HAP-1 (cell line): Measurements from ENCODE around the gene PIM3.

Experiments
- DNase-seq, 2 experiments: peaks; one replicate each; pipeline ENCODE4 v3.0.0-alpha.2; 2016 to 2020; ENCODE audit warnings: low spot score in 2 of 2
- H3K27me3 ChIP-seq: fragments of 250-450 bp; sonication (Bioruptor Pico); 2 replicates; pipeline ENCODE4 v1.5.1; 2020; ENCODE audit warnings: low read depth, mild to moderate bottlenecking, moderate library complexity
- H3K36me3 ChIP-seq: fragments of 250-450 bp; sonication (Bioruptor Pico); replicated peaks from 2 replicates; pipeline ENCODE4 v1.5.1; 2020; ENCODE audit warnings: mild to moderate bottlenecking
- H3K4me1 ChIP-seq: fragments of 250-450 bp; sonication (Bioruptor Pico); 2 replicates; pipeline ENCODE4 v1.5.1; 2020; ENCODE audit warnings: mild to moderate bottlenecking
- H3K4me3 ChIP-seq: fragments of 250-450 bp; sonication (Bioruptor Pico); 2 replicates; pipeline ENCODE4 v1.5.1; 2020; ENCODE audit warnings: mild to moderate bottlenecking, moderate library complexity
- H3K9me3 ChIP-seq: fragments of 250-450 bp; sonication (Bioruptor Pico); 2 replicates; pipeline ENCODE4 v1.5.1; 2020; ENCODE audit warnings: mild to moderate bottlenecking, moderate library complexity
- in situ Hi-C: fragments of 300-500 bp; cut with MboI; formaldehyde crosslinking; loops from 3 replicates; pipeline ENCODE4 v1.14.3; 2020; ENCODE audit warnings: low sequenced_read_pairs, inconsistent platforms, mixed read lengths

PIM3 gene

DNA sequence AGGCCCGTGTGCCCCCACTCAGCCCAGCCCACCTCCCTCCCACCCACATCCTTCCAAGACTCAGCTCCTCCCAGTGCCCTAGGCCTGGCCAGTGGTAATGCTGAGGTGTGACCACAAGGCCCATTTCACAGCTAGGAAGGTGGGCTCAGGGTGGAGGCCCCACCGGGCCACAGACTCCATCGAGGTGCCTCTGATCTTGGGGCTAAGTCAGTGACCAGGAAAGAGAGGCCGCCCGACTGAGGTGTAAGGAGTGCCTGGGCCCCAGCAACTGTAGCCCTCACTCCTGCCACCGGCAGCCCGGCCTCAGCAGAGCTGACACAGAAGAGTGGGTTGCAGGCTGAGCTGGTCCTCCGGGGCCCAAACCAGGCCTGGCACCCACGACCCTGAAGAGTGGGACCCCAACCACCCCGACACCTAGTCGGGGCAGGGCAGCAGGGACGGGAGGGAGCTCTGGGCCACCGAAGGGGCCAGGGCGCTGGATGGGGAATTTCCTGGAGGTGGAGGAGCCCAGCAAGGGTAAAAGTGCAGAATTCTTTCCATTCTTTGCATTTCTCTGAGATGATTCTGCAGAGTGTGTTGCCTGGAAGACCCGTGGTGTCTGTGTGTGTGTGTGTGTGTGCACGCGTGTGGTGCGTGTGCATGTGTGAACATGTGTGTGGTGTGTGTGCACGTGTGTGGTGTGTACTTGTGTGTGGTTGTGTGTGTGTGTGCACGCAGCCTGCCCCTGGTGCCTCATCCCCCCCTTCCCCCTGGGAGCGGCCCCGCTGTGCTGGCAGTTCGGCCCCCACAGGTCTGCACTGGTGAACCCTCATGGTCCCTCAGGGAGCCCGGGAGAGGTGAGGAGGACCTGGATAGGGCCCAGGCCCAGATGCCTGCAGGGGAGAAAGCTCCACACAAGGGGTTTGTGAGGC lies 8.3 kb upstream of the PIM3 start:
- DNase-seq = no peak
- no peak overlapping the region for H3K4me3 ChIP-seq
- peaks cover 8% of the 10 kb centered on the region for H3K4me1 ChIP-seq
- H3K27me3 ChIP-seq = no peaks in the 10 kb centered on the region
- H3K9me3 ChIP-seq = no peaks in the 10 kb centered on the region
- H3K36me3 ChIP-seq = no peaks in the 10 kb centered on the region
- in situ Hi-C loops = no loop called here

- Histone ChIP-seq H3K36me3 (no peaks in the 10 kb centered on the region), H3K4me1 (no peaks in the 10 kb centered on the region), H3K4me3 (no peak overlapping the region), H3K9me3 (no peaks in the 10 kb centered on the region), H3K27me3 (no peaks in the 10 kb centered on the region)
- in situ Hi-C loops = no loop called here
- DNase-seq = no peak
Observed at GRCh38 chr22:49953027-49953679, 7.4 kb upstream of the PIM3 start.

DNA sequence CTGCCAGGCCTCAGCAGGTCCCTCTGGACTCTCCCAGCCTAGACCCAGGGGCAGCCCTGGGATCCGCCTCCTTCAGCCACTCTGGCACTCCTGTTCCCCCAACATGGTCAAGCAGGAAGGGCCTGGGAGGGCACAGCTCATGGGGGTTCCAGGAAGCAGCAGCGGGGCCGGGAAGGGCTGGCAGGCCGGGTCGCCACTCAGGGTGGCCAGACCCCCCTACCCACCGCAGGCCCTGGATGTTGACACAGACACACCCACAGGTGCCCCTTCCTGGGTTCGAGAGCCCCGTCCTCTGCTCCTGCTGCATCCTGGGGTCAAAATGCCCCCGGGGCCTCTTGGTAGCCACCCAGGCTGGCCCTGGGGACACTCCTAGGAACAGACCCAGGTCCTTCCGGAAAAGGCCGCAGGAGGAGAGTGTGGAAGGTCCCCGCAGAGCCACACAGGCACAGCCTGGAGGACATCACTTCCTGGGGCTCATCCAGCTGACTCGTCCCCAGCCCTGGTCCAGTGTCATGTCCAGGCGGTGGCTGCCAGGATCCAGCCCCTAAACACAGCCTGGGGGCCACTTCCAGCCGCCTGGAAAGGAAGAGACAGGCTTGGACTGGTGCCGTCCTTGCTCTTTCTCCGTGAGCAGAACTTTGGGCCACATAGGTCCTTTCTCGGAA lies 6.8 kb upstream of the PIM3 start:
- no peaks in the 10 kb centered on the region for H3K36me3 ChIP-seq
- DNase-seq = no peak
- H3K27me3 ChIP-seq = no peaks in the 10 kb centered on the region
- H3K4me1 ChIP-seq = no peaks in the 10 kb centered on the region
- in situ Hi-C loops = no loop called here
- no peaks in the 10 kb centered on the region for H3K9me3 ChIP-seq
- H3K4me3 ChIP-seq = no peak overlapping the region

- Histone ChIP-seq H3K27me3 (no peaks in the 10 kb centered on the region), H3K9me3 (no peaks in the 10 kb centered on the region), H3K36me3 (no peaks in the 10 kb centered on the region), H3K4me3 (no peak overlapping the region), H3K4me1 (peaks cover 3% of the 10 kb centered on the region)
- in situ Hi-C loops = no loop called here
- DNase-seq = no peak
Observed at GRCh38 chr22:49954354-49954753, 6.2 kb upstream of the PIM3 start.

DNA sequence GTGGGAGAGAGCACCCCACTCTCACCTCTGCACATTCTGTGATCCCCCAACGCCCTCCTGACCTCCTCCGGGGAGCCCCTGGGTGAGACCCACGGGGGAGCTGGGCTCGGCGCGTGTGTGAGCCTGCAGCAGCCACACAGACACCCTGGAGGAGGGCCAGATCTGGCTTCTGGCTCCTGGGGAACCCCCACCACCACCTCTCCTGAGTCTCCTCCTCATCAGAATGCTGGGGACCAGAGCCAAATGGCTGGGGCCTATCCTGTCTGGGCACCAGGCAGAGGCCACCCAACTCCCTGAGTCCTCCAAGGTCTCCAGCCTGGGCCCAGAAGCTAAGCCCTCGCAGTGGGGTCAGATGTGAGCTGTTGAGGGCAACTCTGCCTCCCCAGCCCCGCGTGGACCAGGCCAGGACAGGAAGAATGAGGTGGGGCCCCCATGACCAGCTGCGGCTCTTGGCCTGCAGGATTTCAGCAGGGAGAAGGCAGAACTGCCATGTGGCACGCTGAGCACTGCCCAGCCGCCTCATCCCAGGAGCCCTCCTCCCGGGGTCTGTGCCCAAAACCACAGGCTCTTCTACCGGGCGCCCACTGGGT lies 5.5 kb upstream of the PIM3 start:
- H3K27me3 ChIP-seq = no peaks in the 10 kb centered on the region
- no peak for DNase-seq
- H3K36me3 ChIP-seq = no peaks in the 10 kb centered on the region
- no peak overlapping the region for H3K4me3 ChIP-seq
- H3K9me3 ChIP-seq = no peaks in the 10 kb centered on the region
- H3K4me1 ChIP-seq = peaks cover 10% of the 10 kb centered on the region
- in situ Hi-C loops = no loop called here

DNA sequence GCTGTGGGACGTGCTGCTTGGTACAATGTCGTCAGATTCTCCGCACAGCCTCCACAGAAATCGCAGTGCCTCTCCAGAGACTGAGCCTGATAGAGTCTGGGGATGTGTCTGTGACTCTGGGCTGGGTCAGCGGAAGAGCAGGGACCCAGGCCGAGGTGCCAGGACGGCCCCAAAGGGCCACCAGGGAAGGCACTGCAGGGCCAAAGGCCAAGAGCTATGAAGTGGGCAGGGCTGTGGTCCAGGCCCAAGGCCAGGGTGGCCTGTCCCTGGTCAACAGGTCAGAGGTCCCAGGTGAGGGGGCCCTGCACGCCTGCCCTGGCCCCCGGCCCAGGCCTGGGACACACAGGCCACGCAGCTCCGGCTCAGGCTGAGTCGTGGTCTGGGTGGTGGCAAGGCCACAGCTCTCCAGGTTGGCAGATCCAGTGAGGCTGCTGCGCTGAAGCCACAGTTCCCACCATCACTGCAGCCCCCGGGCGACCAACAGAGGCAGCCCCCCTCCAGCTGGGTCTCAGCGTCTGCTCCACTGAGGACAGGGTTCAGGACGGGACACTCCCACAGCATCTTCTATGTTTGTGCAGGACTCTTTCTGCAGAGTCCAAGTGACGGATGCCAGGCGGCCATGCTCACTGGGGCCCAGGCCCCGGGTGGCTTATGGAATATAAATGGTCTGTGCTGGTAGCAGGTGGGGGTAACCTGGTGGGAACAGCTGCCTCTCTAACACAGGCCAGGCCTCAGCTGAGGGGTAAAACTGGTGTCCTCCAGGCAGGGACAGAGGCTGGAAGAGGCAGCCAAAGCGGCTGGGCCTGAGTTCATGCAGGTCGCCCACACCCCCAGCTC lies 4.8 kb upstream of the PIM3 start:
- in situ Hi-C loops = no loop called here
- no peak for DNase-seq
- peaks cover 10% of the 10 kb centered on the region for H3K4me1 ChIP-seq

DNA sequence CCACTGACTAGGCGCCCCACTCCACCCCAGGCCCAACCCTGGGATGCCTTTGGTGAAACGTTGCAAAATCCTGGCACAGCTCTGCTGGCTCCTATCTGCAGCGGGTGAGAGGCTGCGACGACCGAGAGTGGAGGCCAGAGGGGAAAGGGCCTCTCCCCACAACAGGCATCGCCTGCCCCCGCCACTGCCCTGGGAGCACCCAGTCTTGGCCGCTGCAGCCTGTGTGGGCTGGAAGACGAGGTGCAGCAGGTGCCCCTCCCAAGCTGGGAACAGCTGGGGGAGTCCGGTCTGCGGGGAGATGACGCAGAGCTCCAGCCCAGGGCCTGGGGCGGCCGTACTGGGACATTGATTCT lies 4.2 kb upstream of the PIM3 start:
- in situ Hi-C loops = no loop called here
- Histone ChIP-seq H3K9me3 (no peaks in the 10 kb centered on the region), H3K27me3 (no peaks in the 10 kb centered on the region), H3K36me3 (peaks cover under 1% of the 10 kb centered on the region), H3K4me3 (no peak overlapping the region), H3K4me1 (peaks cover 10% of the 10 kb centered on the region)
- no peak for DNase-seq

More for the DNA sequence above, 4.8 kb upstream of the PIM3 start:
- no peaks in the 10 kb centered on the region for H3K27me3 ChIP-seq
- H3K4me3 ChIP-seq = no peak overlapping the region
- no peaks in the 10 kb centered on the region for H3K9me3 ChIP-seq
- H3K36me3 ChIP-seq = no peaks in the 10 kb centered on the region

GRCh38 chr22:49956914-49957825 lies 3.4 kb upstream of the PIM3 start:
- Histone ChIP-seq H3K36me3 (peaks cover 7% of the 10 kb centered on the region), H3K27me3 (no peaks in the 10 kb centered on the region), H3K4me3 (no peak overlapping the region), H3K9me3 (no peaks in the 10 kb centered on the region), H3K4me1 (peaks cover 10% of the 10 kb centered on the region)
- no peak for DNase-seq
- in situ Hi-C loops = no loop called here

DNA sequence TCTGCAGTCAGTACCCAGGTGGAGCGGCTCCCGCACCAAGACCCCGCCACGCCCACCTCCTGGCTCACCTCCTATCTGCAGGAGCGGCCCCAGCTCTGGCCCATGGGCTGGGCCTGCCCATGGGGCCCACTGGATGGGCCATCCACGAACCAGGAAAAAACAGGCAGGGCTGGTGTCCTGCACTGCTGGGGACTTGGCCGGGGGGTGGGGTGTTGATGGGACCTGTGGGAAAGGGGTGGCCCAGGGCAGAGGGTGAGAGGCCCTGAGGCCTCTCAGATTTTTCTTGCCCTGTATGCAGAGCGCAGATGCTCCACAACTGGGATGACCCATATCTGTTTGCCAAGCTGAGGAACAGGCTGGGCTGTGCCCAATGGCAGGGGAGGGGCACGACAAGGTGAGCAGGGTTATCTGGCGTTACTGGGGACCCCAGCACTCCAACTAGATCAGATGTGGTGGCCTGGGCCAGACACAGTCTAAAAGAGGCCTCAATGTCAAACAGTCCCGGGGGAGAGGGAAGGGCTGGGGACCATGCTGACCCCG lies 2.7 kb upstream of the PIM3 start:
- DNase-seq = no peak
- Histone ChIP-seq H3K9me3 (no peaks in the 10 kb centered on the region), H3K4me3 (no peak overlapping the region), H3K27me3 (no peaks in the 10 kb centered on the region), H3K4me1 (peaks cover 15% of the 10 kb centered on the region), H3K36me3 (peaks cover 13% of the 10 kb centered on the region)
- in situ Hi-C loops = no loop called here

DNA sequence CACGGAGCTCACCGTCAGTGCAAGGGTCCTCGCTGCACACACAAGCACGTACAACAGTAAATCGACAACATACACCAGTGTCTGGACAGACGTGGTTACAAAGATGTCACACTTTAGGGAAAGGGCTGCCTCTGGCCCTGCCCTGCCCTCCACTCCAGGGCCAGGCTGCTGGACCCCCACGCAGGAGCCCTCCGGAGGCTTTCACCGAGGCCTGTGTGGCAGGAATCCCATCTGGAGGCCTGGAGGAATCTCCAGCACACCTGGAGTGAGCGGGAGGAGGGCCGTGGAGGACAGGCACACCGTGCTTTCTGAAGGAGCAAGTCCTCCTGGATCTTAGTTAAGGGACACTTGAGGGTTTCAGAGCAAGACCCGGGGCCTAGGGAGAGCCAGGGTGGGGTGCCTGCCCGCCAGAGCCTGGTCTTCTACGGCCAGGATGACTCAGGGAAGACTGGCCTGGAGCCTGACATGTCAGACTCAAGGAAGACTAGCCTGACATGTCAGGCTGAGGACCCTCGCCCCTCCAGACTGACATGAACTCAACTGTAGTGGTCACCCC lies 2.1 kb upstream of the PIM3 start:
- Histone ChIP-seq H3K36me3 (peaks cover 18% of the 10 kb centered on the region), H3K27me3 (no peaks in the 10 kb centered on the region), H3K4me1 (peaks cover 19% of the 10 kb centered on the region), H3K4me3 (no peak overlapping the region), H3K9me3 (no peaks in the 10 kb centered on the region)
- in situ Hi-C loops = no loop called here
- no peak for DNase-seq

DNA sequence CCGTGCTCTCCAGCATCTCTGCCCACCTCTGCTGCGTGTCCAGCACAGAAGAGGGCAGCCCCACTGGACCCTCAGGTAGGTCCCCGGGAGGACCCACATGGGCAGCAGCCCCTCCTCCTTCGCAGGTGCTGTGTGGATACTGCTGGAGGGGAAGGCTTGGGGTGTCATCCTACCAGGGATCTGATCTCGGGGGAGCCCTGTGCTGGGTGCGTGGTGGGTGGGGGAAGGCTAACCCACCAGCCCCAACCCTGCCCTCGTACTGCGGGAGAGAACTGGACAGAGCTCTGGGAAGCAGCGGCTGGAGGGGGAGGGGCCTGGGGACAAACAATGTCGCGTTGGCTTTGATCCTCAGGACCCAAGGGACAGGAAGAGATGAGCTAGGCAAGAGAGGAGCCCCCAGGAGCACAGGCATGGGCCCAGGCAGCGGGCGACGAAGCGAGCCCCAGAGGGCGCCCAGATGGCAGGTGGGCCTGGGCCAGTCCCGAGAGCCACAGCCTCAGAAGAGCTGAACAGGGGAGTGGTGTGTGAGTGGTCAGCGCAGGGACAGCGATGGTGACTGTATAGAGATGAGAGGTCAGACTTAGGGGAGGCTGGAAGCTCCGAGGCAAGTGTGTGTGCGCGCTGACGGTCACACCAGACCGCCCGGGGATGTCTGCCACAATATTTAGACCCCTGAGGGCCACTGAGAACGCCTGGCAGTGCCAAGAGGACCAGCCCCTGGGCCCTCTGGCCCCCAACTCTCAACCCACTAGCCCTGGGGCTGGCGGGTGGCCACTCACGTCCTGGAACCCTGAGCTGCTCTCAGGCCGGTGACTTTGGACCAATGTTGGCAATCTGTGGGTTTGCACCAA lies 1.4 kb upstream of the PIM3 start:
- peak overlapping the region; percentile 40 for H3K4me3 ChIP-seq
- in situ Hi-C loops = no loop called here
- peaks cover 19% of the 10 kb centered on the region for H3K4me1 ChIP-seq
- DNase-seq = no peak
- H3K9me3 ChIP-seq = no peaks in the 10 kb centered on the region
- H3K27me3 ChIP-seq = no peaks in the 10 kb centered on the region
- H3K36me3 ChIP-seq = peaks cover 25% of the 10 kb centered on the region
